SK-N-SH treated with all-trans-retinoic acid at 6 μM for 48 hours (cell line): Measurements from ENCODE around the gene ITPR3.
A peak's percentile ranks its signal among the peaks of the same experiment; 100 is the strongest.

Experiments
- ATAC-seq: fragments of 200-7000 bp; cut with Tn5 transposase; 3 replicates; pipeline ENCODE4 v1.9.1; 2020; ENCODE audit warnings: mild to moderate bottlenecking, moderate library complexity
- CSDC2 ChIP-seq: fragments of 250-450 bp; sonication (Bioruptor Pico); IDR thresholded peaks from 2 replicates; pipeline ENCODE4 v1.5.0; 2020; ENCODE audit warnings: mild to moderate bottlenecking, moderate library complexity
- GLIS3 ChIP-seq: fragments of 250-450 bp; sonication (Bioruptor Pico); IDR thresholded peaks from 2 replicates; pipeline ENCODE4 v1.5.0; 2020; ENCODE audit warnings: mild to moderate bottlenecking, moderate library complexity
- ISL1 ChIP-seq: fragments of 250-450 bp; sonication (Bioruptor Pico); IDR thresholded peaks from 2 replicates; pipeline ENCODE4 v2.1.2; 2022; ENCODE audit warnings: mild to moderate bottlenecking, moderate library complexity
- PPARA ChIP-seq: fragments of 250-450 bp; sonication (Bioruptor Pico); IDR thresholded peaks from 2 replicates; pipeline ENCODE4 v1.5.0; 2020; ENCODE audit warnings: mild to moderate bottlenecking, borderline replicate concordance
- RARB ChIP-seq: fragments of 250-450 bp; sonication (Bioruptor Pico); IDR thresholded peaks from 2 replicates; pipeline ENCODE4 v1.8.0; 2021; ENCODE audit warnings: mild to moderate bottlenecking, moderate library complexity
- TCF4 ChIP-seq: fragments of 250-450 bp; sonication (Bioruptor Pico); IDR thresholded peaks from 2 replicates; pipeline ENCODE4 v1.8.0; 2021; ENCODE audit warnings: mild to moderate bottlenecking, moderate library complexity, borderline replicate concordance
- TOX ChIP-seq: fragments of 250-450 bp; sonication (Bioruptor Pico); IDR thresholded peaks from 2 replicates; pipeline ENCODE4 v1.8.0; 2021; ENCODE audit warnings: mild to moderate bottlenecking, moderate library complexity, borderline replicate concordance
- ZC3H10 ChIP-seq: fragments of 250-450 bp; sonication (Bioruptor Pico); IDR thresholded peaks from 2 replicates; pipeline ENCODE4 v1.5.1; 2021; ENCODE audit warnings: mild to moderate bottlenecking, moderate library complexity
- ZFP3 ChIP-seq: fragments of 250-450 bp; sonication (Bioruptor Pico); IDR thresholded peaks from 2 replicates; pipeline ENCODE4 v1.5.0; 2020; ENCODE audit warnings: mild to moderate bottlenecking, moderate library complexity
- ZFP30 ChIP-seq: fragments of 450-650 bp; formaldehyde crosslinking; IDR thresholded peaks from 2 replicates; pipeline ENCODE4 v1.5.0; 2022; ENCODE audit warnings: mild to moderate bottlenecking, moderate library complexity
- ZNF565 ChIP-seq: fragments of 450-650 bp; formaldehyde crosslinking; conservative IDR thresholded peaks from 2 replicates; pipeline ENCODE4 v1.5.0; 2020; ENCODE audit warnings: low read depth, mild to moderate bottlenecking, moderate library complexity
- TF ChIP-seq, protein P1 (sequence below): fragments of 250-450 bp; sonication (Bioruptor Pico); IDR thresholded peaks from 2 replicates; pipeline ENCODE4 v1.5.1; 2021; ENCODE audit warnings: mild to moderate bottlenecking, moderate library complexity
- TF ChIP-seq, protein P2 (sequence below): fragments of 250-450 bp; sonication (Bioruptor Pico); IDR thresholded peaks from 2 replicates; pipeline ENCODE4 v1.5.1; 2020; ENCODE audit warnings: low read depth, mild to moderate bottlenecking, moderate library complexity
- TF ChIP-seq, protein P3 (sequence below): fragments of 250-450 bp; sonication (Bioruptor Pico); IDR thresholded peaks from 2 replicates; pipeline ENCODE4 v1.5.0; 2020; ENCODE audit warnings: mild to moderate bottlenecking, moderate library complexity
- TF ChIP-seq, protein P4 (sequence below): fragments of 250-450 bp; sonication (Bioruptor Pico); IDR thresholded peaks from 2 replicates; pipeline ENCODE4 v1.8.0; 2021; ENCODE audit warnings: low read depth, mild to moderate bottlenecking, moderate library complexity, borderline replicate concordance
- TF ChIP-seq, protein P5 (sequence below): fragments of 250-450 bp; sonication (Bioruptor Pico); IDR thresholded peaks from 2 replicates; pipeline ENCODE4 v1.8.0; 2020; ENCODE audit warnings: mild to moderate bottlenecking, moderate library complexity, borderline replicate concordance

ITPR3 gene

DNA sequence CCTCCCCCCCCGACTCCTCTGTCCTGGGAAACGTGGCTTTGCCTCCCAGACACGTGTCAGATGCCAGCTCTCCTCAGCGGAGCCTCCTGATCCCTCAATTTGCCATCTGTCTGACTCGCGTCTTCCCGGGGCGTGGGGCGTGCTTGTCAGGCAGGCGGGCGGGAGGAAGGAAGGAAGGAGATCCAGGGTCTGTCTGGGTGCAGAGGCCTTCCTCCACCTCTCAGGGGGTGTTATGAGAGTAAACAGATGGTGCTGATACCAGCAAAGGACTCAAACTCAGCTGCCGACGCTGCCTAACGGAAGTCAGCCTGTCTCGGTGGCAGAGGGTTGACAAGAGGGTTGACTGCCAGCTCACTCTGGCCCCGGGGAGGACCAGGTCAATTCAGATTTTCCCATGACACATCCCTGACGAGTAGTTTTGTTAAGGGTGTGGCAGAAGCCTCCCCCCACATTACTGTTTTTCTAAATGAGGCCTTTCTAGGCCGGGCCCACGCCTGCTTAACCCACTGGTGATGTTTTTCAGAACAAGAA, 73.3 kb downstream of the ITPR3 start:
- TF ChIP-seq GLIS3 (CRISPR knock-in tag): no peak
- TF ChIP-seq, all 23 proteins: peak for 0

DNA sequence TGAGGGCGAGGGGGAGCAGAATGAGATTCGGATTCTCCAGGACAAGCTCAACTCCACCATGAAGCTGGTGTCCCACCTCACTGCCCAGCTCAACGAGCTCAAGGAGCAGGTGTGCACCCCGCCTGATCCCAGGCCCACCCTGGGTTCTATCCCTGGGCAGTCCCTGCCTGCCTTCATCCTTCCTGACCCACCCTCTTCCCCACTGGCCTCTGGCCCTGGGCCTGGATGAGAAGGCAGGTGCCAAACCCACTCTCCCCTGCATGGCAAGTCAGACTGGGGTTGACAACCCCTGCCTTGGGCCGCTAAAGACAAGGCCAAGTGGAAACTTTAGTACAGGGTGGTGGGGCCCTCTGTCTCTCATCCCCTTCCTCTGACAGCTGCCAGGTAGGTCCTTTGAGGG, 73.9 kb downstream of the ITPR3 start:
- TF ChIP-seq TCF4 (CRISPR knock-in tag): no peak
- no peak for TF ChIP-seq ZC3H10 (CRISPR knock-in tag)
- TF ChIP-seq, all 23 proteins: peak for 0
- ATAC-seq: no peak

More for the DNA sequence above, 73.3 kb downstream of the ITPR3 start:
- ATAC-seq: peak; percentile 8

DNA sequence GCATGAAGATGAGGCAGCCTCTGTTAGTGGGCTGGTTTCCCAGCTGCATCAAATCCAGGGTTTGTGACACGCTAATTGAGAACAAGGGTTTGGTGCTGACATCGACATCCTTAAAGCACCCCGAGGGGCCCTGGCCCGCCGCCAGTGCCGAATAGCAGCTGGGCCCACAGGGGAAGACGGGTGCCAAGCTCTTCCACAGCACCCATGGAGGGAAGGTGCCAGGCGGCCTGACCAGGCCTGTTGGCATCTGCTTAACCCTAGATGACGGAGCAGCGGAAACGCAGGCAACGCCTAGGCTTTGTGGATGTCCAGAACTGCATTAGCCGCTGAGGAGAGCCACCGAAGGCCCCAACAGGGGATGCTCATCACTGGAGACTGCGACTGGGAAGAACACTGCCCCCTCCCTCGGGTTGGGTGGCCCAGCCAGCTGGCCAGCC, 74.3 kb downstream of the ITPR3 start:
- TF ChIP-seq CSDC2 (CRISPR knock-in tag) (no peak), ZFP30 (no peak)
- ATAC-seq: no peak

DNA sequence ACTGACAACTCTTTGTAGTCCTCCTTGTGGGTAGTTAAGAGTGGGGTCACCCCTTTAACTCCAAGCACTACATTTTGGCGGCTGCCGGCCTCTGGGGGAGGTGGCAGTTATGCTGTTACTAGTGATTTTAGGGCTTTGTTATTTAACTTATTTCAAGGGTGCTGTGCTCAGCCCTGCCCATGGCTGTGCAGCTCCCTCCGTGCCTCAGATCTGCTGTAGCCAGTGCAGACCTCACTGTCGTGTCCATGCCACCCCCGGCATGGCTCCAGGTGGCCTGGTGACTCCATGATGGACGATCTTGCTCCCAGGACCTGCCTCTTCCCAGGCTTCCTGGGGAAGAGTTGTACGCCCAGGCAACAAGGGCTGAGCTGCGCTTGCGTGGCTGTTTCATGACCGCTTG, 75.0 kb downstream of the ITPR3 start:
- no peak for ATAC-seq
- no peak for TF ChIP-seq GLIS3 (CRISPR knock-in tag)
- no peak for TF ChIP-seq RARB
- TF ChIP-seq PPARA: no peak
- TF ChIP-seq, protein P1, sequence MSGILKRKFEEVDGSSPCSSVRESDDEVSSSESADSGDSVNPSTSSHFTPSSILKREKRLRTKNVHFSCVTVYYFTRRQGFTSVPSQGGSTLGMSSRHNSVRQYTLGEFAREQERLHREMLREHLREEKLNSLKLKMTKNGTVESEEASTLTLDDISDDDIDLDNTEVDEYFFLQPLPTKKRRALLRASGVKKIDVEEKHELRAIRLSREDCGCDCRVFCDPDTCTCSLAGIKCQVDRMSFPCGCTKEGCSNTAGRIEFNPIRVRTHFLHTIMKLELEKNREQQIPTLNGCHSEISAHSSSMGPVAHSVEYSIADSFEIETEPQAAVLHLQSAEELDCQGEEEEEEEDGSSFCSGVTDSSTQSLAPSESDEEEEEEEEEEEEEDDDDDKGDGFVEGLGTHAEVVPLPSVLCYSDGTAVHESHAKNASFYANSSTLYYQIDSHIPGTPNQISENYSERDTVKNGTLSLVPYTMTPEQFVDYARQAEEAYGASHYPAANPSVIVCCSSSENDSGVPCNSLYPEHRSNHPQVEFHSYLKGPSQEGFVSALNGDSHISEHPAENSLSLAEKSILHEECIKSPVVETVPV: no peak
- no peak for TF ChIP-seq ZFP3 (CRISPR knock-in tag)

DNA sequence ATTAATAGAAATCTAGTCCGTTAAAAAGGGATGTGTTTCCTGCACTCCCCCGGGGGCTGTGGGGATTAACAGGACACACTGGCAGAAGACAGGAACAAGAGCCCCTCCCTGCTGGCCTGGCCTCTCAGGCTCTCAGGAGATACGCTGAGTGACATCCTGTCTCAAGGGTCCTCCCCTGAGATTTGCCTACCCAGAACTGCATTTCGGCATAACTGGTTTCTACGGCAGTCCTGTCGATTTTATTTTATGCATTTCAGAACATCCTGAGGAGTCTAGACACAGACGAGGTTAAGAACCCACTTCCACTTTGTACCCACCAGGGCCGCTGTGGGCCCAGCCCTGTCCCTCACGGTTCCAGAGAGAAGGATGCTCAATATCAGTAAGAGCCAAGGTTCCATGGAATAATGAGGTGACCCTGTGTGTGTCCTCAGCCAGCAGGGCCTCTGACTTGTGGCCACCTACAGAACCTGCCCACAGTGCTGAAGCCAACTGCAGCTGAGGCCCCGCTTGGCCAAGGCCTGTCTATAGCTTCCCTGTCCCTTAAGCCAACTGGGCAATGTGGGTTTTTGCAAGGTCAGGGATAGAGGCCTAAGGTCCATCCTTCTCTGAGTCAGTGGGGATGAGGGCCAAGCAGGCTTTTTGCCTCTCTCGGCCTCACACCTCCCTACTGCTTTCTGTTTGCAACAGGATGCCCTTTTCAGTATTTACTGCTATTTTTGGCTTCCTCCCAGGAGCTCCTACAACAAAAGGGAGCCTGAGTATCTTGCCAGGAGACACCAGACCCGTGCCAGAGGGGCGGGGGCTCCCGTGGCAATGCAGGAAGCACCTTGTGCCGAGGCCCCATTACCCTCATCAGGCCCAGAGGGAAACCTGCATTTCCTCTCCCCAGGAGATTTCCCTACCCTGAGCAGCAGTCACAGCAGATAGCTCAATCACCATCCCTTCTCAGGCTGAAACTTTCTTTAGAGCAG, 75.7 kb downstream of the ITPR3 start:
- ATAC-seq: peak; percentile 53
- TF ChIP-seq, protein P2, sequence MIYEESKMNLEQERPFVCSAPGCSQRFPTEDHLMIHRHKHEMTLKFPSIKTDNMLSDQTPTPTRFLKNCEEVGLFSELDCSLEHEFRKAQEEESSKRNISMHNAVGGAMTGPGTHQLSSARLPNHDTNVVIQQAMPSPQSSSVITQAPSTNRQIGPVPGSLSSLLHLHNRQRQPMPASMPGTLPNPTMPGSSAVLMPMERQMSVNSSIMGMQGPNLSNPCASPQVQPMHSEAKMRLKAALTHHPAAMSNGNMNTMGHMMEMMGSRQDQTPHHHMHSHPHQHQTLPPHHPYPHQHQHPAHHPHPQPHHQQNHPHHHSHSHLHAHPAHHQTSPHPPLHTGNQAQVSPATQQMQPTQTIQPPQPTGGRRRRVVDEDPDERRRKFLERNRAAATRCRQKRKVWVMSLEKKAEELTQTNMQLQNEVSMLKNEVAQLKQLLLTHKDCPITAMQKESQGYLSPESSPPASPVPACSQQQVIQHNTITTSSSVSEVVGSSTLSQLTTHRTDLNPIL: no peak
- TF ChIP-seq PPARA (no peak), CSDC2 (CRISPR knock-in tag) (no peak), ZNF565 (CRISPR knock-in tag) (no peak), TOX (no peak), ZC3H10 (CRISPR knock-in tag) (no peak), TCF4 (CRISPR knock-in tag) (no peak), ZFP30 (no peak), GLIS3 (CRISPR knock-in tag) (no peak), ISL1 (no peak)
- TF ChIP-seq, protein P1: no peak
- TF ChIP-seq, protein P3, sequence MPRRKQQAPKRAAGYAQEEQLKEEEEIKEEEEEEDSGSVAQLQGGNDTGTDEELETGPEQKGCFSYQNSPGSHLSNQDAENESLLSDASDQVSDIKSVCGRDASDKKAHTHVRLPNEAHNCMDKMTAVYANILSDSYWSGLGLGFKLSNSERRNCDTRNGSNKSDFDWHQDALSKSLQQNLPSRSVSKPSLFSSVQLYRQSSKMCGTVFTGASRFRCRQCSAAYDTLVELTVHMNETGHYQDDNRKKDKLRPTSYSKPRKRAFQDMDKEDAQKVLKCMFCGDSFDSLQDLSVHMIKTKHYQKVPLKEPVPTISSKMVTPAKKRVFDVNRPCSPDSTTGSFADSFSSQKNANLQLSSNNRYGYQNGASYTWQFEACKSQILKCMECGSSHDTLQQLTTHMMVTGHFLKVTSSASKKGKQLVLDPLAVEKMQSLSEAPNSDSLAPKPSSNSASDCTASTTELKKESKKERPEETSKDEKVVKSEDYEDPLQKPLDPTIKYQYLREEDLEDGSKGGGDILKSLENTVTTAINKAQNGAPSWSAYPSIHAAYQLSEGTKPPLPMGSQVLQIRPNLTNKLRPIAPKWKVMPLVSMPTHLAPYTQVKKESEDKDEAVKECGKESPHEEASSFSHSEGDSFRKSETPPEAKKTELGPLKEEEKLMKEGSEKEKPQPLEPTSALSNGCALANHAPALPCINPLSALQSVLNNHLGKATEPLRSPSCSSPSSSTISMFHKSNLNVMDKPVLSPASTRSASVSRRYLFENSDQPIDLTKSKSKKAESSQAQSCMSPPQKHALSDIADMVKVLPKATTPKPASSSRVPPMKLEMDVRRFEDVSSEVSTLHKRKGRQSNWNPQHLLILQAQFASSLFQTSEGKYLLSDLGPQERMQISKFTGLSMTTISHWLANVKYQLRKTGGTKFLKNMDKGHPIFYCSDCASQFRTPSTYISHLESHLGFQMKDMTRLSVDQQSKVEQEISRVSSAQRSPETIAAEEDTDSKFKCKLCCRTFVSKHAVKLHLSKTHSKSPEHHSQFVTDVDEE (CRISPR knock-in tag): no peak
- TF ChIP-seq, protein P4, sequence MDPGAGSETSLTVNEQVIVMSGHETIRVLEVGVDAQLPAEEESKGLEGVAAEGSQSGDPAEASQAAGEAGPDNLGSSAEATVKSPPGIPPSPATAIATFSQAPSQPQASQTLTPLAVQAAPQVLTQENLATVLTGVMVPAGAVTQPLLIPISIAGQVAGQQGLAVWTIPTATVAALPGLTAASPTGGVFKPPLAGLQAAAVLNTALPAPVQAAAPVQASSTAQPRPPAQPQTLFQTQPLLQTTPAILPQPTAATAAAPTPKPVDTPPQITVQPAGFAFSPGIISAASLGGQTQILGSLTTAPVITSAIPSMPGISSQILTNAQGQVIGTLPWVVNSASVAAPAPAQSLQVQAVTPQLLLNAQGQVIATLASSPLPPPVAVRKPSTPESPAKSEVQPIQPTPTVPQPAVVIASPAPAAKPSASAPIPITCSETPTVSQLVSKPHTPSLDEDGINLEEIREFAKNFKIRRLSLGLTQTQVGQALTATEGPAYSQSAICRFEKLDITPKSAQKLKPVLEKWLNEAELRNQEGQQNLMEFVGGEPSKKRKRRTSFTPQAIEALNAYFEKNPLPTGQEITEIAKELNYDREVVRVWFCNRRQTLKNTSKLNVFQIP (CRISPR knock-in tag): no peak
- TF ChIP-seq, protein P5, sequence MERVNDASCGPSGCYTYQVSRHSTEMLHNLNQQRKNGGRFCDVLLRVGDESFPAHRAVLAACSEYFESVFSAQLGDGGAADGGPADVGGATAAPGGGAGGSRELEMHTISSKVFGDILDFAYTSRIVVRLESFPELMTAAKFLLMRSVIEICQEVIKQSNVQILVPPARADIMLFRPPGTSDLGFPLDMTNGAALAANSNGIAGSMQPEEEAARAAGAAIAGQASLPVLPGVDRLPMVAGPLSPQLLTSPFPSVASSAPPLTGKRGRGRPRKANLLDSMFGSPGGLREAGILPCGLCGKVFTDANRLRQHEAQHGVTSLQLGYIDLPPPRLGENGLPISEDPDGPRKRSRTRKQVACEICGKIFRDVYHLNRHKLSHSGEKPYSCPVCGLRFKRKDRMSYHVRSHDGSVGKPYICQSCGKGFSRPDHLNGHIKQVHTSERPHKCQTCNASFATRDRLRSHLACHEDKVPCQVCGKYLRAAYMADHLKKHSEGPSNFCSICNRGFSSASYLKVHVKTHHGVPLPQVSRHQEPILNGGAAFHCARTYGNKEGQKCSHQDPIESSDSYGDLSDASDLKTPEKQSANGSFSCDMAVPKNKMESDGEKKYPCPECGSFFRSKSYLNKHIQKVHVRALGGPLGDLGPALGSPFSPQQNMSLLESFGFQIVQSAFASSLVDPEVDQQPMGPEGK (CRISPR knock-in tag): no peak
